IgD-negative memory B cell (primary cell): ENCODE data around the gene TRAF6. TPM values are rescaled to one million over a fixed set of nuclear protein-coding genes. Genes with fewer than 3 reads are reported as not detected.

Experiments used
- H3K27ac Mint-ChIP-seq, 3 donors: one replicate each; pipeline ENCODE4 v1.8.0; 2020 to 2022; ENCODE audit warnings: mild to moderate bottlenecking in 3 of 3, mixed read lengths in 3 of 3, moderate library complexity in 1 of 3
- H3K27me3 Mint-ChIP-seq: one replicate; pipeline ENCODE4 v1.8.0; 2021; ENCODE audit warnings: mixed read lengths
- H3K36me3 Mint-ChIP-seq: one replicate; pipeline ENCODE4 v1.8.0; 2020; ENCODE audit warnings: mild to moderate bottlenecking, mixed read lengths
- H3K4me1 Mint-ChIP-seq, 3 donors: one replicate each; pipeline ENCODE4 v1.8.0; 2020 to 2022; ENCODE audit warnings: mixed read lengths in 3 of 3, mild to moderate bottlenecking in 1 of 3
- H3K4me3 Mint-ChIP-seq, 4 donors: one replicate each; pipeline ENCODE4 v1.8.0; 2020 to 2022; ENCODE audit warnings: mild to moderate bottlenecking in 4 of 4, mixed read lengths in 4 of 4, moderate library complexity in 3 of 4
- H3K9me3 Mint-ChIP-seq, 3 donors: one replicate each; pipeline ENCODE4 v1.8.0; 2020 to 2021; ENCODE audit warnings: mixed read lengths in 3 of 3, mild to moderate bottlenecking in 1 of 3
- polyA plus RNA-seq: library from polyadenylated mRNA; unstranded; fragments of 300-500 nt; fragmentation: Illumina TruSeq; gene quantifications from one replicate; pipeline ENCODE4 v1.2.3, GENCODE V29; 2021

Gene TRAF6
- polyA plus RNA-seq, 1 donor from 2014 or later: 12.2 TPM

GRCh38 chr11:36441610-36442208 lies 68.4 kb downstream of the TRAF6 start:
- Mint-ChIP-seq H3K9me3 (peaks cover 0 to 4% (median 4%) of the 10 kb centered on the region in 3 donors), H3K4me1 (no peaks in the 10 kb centered on the region), H3K27me3 (no peaks in the 10 kb centered on the region), H3K36me3 (peaks cover 2% of the 10 kb centered on the region), H3K4me3 (peak overlapping the region in 1 of 4 donors; percentile 46), H3K27ac (no peak overlapping the region)

GRCh38 chr11:36438126-36438525 lies 71.9 kb downstream of the TRAF6 start:
- H3K27ac Mint-ChIP-seq: no peak overlapping the region
- H3K9me3 Mint-ChIP-seq: peaks cover 0 to 4% (median 4%) of the 10 kb centered on the region in 3 donors
- no peak overlapping the region for H3K4me3 Mint-ChIP-seq
- H3K4me1 Mint-ChIP-seq: no peaks in the 10 kb centered on the region
- H3K27me3 Mint-ChIP-seq: no peaks in the 10 kb centered on the region
- peaks cover 2% of the 10 kb centered on the region for H3K36me3 Mint-ChIP-seq

GRCh38 chr11:36437413-36437812 lies 72.7 kb downstream of the TRAF6 start:
- Mint-ChIP-seq H3K27ac (no peak overlapping the region), H3K9me3 (peaks cover 0 to 4% (median 4%) of the 10 kb centered on the region in 3 donors), H3K4me3 (no peak overlapping the region), H3K4me1 (no peaks in the 10 kb centered on the region), H3K27me3 (no peaks in the 10 kb centered on the region), H3K36me3 (peaks cover 2% of the 10 kb centered on the region)

Other genes starting within 250 kb of the TRAF6 start
- 114 TPM for gene COMMD9, start 220.8 kb downstream of the TRAF6 start, polyA plus RNA-seq
- 1.2 TPM for gene PRR5L, start 214.0 kb downstream of the TRAF6 start, polyA plus RNA-seq
- 0.06 TPM for gene RAG1, start 57.7 kb upstream of the TRAF6 start, polyA plus RNA-seq
- gene IFTAP, start 84.2 kb upstream of the TRAF6 start, polyA plus RNA-seq: not detected
- not detected for gene RAG2, start 88.0 kb upstream of the TRAF6 start, polyA plus RNA-seq